Hematopoietic multipotent progenitor cell treated with erythropoietin and hydrocortisone succinate and interleukin-3 and kit ligand, for 4 days (in vitro differentiated cells): Measurements from ENCODE around the gene TUBB4B.

Experiments
- DNase-seq: peaks from one replicate; pipeline ENCODE4 v3.0.0-alpha.2; 2015

TUBB4B gene

DNA sequence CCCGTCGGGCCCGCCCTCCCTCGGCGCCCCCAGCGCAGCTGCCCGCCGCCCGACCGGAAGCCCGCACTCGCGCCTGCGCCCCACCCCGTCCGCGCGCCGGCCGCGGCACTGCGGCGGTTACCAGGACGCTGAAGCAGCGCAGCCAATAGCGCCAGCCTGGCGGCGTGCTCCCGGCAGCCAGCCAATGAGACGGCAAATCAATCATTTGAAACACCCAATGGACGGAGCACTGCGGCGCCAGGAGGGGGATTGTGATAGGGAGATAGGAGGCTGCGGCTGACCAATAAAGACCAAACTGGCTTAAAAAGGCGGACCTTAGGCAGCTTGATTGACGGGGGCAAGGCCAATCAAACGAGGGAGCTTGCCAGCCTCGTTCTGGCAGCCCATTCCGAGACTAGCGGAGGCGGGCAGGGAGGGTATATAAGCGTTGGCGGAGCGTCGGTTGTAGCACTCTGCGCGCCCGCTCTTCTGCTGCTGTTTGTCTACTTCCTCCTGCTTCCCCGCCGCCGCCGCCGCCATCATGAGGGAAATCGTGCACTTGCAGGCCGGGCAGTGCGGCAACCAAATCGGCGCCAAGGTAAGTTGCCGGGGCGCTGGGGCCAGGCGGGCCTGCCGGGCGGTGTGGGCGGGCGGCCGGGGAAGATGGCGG, at the start of gene TUBB4B:
Gene TUBB4B, plus strand, starts transcription at position 447 of the 649 bp plus-strand sequence. Its CDS starts 74 bp downstream, at position 521.
- DNase-seq, result peak; percentile 100

DNA sequence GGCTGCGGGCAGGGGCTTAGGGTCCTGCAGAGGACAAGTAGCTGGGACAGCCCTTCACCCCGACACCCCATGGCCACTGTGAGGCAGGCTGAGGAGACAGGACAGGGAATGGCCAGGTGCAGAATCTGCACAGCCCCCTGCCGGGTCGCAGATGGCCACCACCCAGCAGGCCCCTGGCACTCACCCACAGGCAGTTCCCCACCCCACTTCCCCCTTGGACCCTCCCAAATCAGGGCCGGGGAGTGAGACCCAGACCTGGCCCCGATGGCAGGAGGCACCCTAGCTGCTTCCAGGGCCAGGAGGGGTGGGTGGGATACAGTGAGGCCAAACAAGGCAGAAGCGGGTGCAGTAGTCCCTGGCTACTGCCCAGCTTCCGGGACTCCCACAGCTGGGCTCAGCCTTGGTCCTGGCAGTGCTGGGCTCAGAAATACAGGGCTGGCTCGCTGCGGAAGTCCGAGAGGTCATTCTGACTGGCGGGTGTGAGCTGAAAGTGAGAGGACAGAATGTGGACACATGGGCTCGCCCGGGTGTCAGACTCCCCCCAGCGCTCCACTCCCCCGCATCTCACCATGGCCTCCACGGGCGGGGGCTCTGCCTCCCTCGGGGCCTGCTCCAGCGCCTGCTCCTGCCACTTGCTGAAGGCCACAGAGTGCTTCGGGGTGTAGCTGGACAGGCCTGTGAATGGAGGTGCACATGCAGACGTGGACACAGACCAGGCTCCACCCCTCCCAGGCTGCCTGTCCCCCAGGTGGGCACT, 49.2 kb upstream of the TUBB4B start:
- no peak for DNase-seq

DNA sequence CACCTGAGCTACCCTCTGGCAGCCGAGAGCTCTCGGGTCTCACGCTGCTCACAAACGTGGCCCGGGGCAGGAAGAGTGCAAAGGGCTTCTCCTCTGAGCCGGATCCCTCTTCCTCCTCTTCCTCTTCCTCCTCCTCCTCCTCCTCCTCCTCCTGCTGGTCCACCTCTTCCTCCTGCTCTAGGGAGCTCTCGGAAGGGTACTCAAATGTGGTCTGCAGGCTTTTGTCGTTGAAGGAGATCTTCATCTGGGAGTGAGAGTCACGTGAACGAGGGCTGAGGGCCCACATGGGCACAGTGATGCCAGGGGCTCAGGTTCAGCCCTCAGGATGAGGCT, 48.7 kb upstream of the TUBB4B start:
- DNase-seq, result no peak

DNA sequence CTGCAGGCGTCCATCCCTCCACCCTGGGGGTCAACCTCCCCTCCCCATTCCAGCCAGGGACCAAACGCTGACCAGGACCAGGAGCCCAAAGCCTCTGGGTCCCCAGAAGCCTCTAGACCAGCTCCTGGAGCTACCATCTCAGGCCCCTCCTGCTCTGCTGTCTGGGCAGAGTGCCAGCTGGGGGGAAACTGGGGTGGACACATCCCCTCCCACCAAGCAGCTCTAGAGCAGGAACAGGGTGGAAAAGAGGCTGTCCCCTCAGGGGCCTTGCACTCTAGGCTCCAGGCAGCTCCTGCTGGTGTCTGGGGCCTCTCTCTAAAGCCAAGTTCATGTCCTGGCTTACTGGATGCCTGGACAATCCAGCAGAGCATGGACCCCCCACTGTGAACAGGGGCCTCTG, 48.2 kb upstream of the TUBB4B start:
- DNase-seq, result no peak

DNA sequence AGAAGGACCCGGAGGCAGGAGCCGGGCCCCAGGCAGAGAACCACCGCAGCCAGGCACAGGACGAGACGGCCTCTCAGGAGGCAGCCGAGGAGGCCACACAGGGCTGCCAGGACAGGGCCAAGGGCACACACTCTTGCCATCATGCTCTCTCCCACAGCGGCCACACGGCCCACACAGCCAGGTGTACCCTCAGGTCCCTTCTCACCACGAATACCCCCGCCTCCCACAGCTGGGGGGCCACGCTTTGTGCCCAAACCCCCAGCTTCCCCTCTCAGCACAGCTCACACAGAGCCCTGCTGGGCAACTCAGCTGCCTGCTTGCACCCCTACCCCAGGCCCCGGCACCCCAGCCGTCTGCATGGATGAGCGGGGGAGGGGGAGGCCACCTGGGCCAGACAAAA, 47.3 kb upstream of the TUBB4B start:
- no peak for DNase-seq

DNA sequence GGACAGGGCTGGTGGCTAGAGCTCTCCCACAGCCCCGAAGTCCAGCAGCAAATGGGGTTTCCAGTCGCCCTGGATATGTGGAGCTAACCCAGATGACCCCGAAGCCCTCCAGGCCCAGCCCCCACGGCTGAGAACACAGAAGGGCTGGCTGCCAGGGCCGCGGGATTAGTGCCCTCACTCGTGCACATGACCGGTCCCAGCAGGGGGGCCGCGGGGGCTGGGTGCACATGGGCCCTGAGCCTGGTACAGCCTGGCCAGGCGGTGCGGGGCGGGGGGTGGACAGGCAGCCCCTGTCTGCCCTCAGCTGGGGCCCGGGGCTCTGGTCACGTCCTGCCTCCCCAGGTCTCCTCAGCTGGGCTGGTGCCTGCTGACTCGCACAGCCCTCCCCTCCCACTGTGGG, 46.7 kb upstream of the TUBB4B start:
- DNase-seq, result no peak

DNA sequence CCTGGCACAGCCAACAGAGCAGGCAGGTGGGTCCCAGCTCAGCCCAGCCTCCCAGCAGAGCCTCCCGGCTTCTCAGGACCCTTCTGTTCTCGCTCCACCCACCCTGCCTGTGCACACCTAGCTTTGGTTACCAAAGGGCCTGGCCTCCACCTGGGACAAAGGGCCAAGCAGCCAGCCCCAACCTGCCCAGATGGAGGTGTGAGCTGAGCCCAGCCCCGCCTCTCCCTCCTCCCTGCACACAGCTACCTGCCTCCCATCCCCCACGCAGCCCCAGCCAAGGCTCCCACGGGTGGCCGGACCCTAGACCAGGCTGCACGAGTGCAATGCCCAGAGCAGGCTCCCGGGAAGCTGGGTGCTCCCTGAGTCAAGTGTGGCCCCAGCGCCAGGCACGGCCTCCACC, 46.2 kb upstream of the TUBB4B start:
- DNase-seq, result no peak

DNA sequence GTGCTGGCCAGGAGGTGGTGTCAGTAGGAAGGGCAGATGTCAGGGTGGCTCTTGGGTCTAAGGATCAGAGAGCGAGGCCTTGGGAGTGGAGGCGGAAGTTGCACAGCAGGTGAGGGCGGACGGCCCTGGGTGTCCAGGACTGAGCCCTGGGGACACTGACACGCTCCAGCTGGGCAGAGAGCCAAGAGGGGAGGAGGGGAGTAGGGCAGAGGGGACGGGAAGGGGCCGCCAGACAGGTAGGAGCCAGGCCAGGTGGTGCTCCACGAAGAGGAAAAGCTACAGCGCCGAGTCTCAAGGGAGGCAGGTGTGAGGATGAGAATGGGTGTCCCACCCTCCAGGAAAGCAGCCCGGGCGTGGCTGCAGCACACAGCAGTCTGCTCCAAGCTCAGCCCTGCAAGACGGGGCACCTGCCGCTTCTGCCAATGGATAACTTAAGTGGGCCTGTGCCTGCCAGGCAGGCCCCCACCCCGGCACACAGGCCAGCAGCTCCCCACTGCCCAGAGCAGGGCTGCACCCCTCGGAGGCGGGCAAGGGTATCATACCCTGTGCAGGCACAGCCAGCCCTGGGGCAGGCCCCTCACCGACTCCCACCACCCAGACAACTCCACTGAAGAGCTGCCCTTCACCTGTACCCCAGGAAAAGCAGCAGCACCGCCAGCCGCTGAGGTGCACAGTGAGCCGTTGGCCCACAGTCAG, 45.4 kb upstream of the TUBB4B start:
- no peak for DNase-seq

DNA sequence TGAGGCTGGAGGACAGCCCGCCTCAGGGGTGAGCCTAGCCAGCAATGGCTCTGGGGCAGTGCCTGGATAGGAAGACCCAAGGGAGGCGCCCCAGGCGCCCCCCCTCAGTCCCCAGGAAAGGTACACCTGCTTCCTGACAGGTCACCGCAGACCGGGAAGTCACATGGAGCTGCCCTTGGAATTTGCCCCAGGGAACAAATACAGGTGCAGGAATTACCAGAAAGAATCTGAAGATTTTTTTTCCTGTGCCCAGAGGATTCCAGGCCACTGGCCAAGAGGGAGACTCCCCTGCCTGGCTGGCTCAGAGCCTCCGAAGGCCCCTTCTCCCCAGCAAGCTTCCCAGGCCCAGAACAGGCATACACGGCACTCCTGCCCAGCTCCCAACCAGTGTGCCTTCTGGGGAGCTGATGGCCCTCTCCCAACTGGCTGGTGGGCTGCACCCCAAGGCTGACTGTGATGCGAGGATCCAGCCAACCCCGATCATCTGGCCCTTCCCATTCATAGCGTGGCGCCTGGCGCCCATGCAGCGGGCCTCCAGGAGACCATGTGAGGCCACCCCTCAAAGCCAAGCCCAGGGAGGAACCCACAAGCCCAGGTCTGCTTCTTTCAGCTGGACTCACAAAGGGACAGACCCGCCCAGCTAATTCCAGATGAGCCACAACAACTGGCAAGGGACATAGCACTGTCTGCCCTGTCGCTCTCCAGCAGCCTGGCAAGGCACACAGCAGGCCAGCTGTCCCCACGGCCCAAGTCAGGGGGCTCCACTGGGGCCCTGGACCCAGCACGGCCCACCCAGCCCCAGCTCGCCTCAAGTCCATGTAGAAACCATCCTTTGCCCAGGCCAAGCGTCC, 42.8 kb upstream of the TUBB4B start:
- DNase-seq, result no peak

DNA sequence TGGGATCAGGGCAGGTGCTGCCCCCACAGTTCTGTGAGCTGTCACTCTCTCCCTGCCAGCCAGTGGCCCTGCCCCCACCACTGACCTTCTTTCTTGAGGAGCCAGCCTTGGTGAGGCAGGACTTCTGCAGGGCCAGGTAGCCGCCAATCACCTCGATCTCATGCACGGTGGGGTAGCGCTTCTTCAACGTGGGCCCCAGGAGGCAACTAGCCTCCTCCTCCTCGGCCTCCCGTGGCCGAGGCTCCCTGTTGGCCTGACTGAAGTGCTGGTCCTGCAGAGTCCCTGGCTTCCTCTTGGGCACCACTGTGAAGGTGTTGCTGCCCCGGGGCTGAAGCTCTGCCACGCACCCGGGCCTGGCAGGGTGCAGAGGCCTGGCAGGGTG, 42.2 kb upstream of the TUBB4B start:
- DNase-seq, result no peak

DNA sequence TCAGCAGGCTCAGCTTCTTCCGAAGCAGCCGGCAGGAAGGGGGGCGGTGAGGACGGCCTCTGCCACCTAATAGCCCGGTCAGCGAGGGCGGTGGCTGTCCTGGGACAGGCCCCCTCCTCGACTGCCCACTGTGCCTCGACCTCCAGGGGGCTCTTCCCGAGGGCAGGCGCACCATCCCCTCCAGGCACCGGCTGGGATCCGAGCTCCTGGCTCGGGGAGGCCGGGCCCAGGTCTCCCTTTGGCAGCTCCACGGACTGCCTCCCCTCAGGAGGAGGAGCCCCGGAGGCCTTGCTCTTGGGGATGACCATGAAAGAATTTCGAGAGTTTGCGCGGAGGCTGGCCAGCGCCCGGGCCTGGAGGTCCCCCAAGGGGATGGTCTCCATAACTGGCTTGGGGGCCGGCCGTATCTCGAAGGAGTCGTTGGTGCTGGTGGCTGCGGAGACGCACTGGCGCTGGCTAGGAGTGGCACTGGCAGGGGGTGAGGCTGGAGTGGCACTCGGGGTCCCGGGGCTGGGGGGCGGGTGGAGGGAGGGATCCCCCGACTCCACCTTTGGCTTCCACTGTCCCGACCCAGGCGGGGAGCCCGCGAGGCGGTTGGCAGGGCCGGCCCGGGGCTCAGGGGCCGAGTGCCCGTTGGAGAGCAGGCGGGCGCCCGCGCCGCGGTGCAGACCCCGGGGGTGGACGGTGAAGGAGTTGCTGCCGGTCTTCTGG, 41.5 kb upstream of the TUBB4B start:
- no peak for DNase-seq

DNA sequence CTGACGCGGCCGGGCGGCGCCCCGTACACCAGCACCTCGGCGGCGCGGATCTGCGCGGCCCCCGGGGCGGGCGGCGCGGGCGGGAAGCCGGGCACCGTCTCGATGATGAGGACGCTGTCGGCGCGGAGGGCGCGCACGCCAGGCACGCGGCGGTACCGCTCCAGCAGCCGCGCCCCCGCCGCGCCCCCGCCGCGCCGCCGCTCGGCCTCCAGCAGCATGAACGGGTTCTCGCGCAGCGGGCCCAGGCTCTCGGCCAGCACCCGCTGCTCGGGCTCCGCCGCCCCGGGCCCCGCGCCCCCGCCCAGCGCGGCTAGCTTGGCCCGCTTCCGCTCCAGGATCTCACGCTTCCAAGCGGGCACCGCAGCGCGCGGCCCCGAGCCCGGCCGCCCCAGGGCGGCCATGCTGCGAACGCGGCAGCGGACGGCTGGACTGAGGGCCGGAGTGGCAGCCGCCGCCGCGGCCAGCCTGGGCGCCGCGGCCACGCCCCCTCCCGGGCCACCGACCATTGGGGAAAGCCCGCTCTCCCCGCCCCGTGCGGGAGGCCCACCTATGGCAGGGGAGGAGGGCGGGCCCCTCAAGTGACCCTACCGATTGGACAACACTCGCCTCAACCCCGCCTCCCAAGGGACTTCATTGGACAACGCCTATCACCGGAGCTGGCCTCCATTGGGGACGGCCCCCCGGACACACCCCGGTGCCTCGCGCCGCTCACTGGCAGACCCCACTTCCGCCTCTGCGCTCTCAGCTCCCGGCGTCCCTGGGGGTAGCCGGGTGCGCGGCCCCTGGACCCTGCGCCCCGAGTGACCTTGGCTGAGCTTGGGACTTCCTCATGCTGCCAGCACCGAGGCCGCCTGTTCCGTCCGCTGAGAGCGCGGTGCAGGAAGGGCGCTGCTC, 40.5 kb upstream of the TUBB4B start, which contains the start of gene TPRN:
Gene TPRN, minus strand, starts transcription at position 431 of the 894 bp plus-strand sequence. Its CDS starts 30 bp downstream, at position 401.
- peak; percentile 100 for DNase-seq

DNA sequence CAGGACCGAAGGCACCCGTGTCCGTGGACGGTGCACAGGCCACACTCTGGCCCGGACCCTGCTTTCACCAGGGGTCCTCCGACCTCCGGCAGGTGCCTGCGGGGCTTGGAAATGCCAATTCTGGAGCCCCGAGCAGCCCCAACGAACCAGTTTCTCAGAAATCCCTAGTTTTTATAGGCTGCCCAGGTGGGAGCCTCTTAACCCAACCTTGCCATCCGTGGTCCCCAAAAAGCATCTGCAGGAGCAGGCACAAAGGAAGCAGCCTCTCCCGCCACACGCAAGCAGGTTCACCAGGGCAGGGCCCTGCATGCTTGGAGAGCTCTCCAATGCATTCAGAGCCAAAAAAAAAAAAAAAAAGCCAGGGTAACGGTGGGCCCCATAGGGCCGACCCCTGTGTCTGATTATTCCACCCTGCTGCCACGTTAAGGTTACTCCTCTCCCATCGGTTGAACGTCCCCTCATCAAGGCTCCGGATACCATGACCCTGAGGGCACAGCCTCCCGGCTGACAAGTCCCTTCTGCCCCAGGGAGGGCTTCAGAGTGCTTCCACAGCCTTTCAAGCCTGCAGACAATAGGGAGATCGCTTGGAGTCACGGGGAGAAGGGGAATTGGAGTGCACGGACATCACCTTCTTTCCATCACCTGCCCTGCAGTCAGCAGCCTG, 39.8 kb upstream of the TUBB4B start:
- DNase-seq, result no peak

DNA sequence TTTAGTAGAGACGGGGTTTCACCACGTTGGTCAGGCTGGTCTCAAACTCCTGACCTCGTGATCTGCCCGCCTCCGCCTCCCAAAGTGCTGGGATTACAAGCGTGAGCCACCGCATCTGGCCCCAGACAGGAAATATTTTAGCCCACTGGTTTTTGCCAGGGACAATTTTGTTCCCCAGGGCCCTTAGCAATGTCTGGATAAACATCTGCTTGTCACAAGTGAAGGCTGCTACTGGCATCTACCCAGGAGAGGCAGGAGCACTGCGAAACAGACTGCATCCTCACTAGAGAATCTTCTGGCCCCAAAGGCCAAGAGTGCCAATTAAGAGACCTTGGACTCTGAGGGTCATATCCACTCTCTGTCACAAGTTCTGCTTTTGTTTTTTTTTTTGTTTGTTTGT, 38.1 kb upstream of the TUBB4B start:
- no peak for DNase-seq

DNA sequence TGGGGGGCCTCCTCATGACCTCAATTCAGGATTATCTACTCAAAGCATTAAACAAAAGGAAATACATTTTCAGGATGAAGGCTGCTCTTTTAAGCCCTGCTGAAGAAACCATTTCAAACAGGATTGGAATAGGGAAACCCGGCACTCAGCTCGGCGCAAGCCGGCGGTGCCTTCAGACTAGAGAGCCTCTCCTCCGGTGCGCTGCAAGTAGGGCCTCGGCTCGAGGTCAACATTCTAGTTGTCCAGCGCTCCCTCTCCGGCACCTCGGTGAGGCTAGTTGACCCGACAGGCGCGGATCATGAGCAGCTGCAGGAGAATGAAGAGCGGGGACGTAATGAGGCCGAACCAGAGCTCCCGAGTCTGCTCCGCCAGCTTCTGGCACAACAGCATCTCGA, 36.4 kb upstream of the TUBB4B start:
- no peak for DNase-seq

DNA sequence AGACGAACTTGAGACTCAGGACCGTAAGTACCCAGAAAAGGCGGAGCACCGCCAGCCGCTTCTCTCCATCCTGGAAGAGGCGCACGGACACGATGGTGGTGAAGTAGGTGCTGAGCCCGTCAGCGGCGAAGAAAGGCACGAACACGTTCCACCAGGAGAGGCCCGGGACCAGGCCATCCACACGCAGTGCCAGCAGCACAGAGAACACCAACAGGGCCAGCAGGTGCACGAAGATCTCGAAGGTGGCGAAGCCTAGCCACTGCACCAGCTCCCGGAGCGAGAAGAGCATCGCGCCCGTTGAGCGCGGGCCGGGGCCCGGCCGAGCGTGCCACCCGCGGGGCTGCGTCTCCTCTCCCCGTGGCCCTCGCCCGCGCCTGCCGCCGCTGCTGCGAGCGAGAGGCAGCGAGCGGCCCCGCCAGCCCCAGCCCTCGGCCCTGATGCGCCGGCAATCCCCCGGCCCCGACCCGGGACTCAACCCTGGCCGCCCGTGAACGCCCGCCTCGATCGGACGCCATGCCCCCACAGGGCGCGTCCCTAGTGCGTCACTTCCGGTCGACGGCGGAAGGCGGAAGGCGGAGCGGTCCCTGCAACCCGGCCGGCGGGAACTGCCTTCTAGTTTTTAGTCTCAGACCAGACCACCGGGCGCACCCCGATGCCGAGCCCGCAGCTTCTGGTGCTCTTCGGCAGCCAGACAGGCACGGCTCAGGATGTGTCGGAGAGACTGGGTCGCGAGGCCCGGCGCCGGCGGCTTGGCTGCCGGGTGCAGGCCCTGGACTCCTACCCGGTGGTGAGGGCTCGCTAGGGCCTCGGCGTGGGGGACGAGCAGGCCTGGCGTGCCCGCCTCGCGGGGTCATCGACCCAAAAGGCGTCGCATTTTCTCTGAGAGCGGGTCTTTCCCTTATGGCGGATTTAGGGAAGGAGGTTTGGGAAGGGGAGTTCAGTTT, 35.7 kb upstream of the TUBB4B start, which contains the start of the genes NDOR1 and TMEM203:
Gene NDOR1, plus strand, starts transcription at position 575 of the 944 bp plus-strand sequence. Its CDS starts 78 bp downstream, at position 653.
Gene TMEM203, minus strand, starts transcription at position 523 of the 944 bp plus-strand sequence. Its CDS starts 234 bp downstream, at position 289.
- DNase-seq, result peak; percentile 96

DNA sequence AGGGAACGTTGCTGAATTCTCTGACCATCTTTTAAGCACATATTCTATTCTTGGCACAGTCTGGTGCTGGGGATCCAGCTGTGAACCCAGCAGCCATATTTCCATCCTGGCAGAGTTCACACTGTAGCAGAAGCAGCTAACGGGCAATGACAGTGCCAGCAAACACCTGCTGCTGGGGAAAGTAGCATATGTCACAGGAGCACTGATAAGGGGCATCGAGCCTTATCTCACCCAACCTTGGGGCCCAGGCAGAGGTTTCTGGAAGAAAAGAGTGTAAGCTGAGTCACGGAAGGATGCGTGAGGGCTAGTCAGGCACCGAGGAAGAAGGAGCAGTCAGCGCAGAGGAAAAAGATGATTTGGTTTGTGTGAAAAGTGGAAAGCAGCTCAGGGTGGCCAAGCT, 34.5 kb upstream of the TUBB4B start:
- DNase-seq, result no peak

DNA sequence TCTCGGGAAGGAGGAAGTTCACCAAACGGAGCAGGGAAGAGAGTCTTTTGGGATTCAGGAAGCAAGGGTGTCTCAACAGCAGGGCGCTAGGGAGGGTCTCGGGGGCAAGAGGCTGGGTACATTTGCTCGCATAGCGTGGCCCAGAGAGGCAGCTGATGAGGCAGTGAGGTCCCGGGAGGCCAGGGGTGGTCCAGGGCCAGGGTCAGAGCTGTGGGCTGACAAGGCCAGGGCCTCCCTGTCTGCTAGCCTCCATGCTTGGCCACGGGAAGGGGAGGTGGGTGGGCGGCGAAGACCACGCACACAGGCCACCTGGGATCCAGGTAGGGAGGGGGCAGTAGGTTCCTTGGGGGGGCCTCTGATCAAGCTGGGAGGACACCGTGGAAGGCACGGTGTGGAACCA, 29.6 kb upstream of the TUBB4B start:
- DNase-seq, result no peak

DNA sequence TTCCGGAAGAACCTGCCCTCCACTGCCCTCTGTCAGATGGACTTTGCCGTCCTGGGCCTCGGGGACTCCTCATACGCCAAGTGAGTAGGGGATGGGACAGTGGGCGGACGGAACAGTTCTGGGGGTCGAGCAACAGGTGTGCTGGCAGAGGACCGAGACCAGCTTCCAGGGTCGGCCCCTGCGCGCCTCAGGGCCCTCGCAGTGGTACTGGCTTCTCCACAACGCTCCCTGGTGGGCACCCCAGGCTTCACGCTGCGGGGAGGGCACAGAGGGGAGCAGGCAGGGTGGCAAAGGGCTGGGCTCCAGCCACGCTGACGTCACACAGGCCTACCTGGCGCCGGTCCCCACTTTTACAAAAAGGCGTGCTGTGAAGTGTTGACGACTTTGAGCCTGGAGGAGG, 28.6 kb upstream of the TUBB4B start:
- DNase-seq, result no peak
